ENCODE data around the gene PTPRK.
"Not testable (repeated sequence)": the region's sequence is repeated elsewhere in the genome, so short reads cannot be mapped to it uniquely, and the experiment has no call there.

Gene PTPRK

DNA sequence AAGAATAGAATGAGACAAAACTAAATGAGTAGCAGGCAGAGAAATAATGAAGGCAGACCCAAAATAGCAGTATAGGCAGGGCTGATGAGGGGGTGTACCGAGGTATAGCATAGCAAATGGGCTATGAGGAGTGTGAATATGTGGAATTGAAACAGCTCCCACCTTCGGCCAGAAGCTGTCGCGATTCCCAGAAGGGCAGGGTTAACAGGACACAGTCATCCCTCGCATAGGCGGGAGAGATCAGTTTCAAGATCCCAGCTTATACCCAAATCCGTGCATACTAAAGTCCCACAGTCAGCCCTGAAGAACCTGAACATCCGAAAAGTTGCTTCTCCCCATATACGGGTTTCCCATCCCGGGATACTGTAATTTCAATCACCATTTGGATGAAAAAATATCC is 82.7 kb downstream of the PTPRK start:
- DNase-seq: no peak

DNA sequence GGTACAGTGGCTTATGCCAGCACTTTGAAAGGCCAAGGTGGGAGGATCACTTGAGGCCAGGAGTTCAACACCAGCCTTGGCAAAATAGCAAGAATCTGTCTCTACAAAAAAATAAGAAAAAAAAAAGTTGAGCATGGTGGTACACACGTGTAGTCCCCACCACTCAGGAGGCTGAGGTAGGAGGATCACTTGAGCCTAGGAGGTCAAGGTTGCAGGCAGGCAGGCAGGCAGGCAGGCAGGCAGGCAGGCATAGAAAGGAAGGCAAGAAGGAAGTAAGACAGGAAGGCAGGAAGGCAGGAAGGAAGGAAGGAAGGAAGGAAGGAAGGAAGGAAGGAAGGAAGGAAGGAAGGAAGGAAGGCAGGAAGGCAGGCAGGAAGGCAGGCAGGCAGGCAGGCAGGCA is 85.6 kb downstream of the PTPRK start:
- DNase-seq: not testable (repeated sequence)

DNA sequence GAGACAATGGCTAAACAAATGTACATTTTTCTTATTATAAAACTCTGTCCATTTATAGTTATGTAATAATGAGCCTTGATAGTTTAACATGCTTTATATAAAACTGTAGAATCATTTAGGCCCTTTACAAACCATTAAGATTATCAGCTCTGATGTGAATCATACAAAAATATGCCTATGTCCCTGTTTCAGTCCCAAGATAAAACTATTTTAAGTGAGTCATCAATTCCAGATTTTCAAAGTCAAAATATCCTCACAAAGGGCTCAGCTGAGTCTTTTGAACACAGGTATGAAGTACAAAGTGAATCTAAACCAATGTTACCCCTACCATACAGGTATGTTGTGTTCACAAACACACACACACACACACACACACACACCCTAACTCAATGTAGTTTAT is 88.0 kb downstream of the PTPRK start:
- DNase-seq: no peak

DNA sequence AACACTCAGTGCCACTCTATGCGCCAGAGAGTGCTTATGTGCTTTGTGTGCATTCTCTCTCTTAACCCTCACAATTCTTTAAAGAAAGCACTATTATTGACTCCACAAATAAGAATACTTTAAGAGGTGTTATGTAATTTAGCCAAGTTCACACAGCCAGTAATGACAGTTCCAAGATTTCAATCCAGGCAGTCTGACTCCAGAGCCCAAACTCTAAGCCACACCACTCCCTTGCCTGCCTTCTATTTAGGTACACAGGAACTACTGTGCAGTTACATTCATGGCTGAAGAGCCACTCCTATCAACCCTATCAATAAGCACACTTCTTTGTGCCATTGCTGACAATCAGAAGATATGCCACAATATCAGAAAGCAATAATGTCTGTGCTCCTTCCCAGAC is 93.3 kb downstream of the PTPRK start:
- no peak for DNase-seq

DNA sequence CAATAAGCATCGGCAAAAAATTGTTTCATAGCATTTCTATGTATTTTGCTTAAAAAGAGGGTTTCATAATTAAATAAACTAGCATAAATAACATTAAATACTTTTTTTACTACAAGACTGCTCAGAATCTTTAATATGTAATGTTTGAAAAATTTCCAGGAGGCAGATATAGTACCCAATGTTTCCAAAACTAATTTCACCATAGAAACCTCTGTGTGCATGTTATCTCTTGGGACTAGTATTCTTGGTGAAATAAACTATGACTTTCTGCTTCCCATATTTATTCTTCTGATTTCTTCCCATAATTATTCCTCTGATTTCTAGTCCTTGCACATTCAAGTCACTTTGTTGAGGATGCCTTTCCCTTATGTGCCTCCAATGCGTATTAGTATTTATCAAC is 94.5 kb downstream of the PTPRK start:
- no peak for DNase-seq

DNA sequence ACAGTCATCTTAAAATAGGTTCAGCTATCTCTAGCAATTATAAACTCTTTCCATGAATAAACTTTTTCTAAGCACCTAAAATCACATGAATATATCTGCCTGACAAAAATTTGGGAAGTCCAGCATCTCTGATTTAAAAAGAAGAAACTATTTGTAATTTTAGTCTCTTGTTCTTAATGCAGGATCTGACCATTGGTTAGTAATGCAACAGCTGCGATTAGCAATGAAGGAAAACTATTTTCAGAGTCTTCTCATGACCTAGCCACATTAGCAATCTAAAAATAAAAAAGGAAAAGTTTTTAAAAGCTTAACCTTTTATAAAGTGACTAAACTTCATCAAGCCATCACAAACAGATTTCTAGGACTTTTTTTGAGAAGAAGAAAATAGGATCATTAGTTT is 97.5 kb downstream of the PTPRK start:
- no peak for DNase-seq

DNA sequence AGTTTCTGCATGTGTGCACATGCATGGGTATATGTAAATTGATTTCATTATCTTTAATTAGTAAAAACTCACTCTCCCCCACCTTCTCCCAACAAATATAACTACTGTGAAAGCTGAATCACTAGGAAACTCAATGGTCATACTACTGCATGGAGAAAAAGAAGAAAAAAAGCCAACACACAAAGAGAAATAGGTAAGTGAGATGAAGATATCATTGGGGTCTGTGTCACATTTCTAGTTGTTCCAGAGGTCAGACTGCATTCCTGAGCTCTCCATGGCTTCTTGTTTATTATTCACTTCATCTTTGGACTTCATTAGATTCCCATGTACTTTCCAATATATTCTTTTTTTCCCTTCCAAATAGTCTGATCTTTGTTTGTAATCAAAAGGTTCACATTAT is 98.2 kb downstream of the PTPRK start:
- DNase-seq: no peak

DNA sequence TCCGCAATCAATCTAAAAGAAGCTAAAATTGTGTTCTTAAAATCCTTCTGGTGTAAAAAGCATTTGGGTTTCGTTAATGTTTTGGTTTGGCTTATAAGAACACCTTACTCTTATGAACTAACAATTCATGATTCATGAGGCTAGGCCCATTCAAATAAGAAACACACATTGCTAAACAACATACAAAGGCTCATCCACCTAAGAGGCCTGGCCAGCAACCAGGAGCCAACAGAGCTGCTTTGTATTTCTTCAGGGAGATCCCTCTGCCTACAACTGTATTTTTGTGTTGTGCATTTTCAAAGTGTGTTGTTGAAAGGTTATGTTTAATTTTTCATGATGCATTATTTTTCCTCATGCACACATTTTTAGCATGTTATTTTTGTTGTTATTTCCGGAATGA is 98.6 kb downstream of the PTPRK start:
- DNase-seq: no peak

DNA sequence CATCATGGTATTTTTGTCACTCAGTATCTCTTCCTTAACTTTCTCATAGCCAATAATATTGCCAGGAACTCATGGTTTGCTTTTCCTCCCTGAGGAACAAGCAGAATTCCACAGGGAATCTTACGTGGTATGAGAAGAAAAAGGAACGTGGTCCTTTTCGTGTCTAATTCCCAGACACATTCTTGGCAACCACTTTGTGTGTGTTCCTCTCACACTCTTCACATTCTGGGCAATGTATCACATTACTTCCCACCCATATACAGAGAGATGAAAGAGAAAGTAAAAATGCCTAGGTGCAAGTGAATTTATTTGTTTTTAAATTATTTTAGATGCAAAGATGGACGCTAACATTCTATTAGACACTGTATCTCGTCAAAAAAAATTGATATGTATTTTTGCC is 102.7 kb downstream of the PTPRK start:
- DNase-seq: no peak

DNA sequence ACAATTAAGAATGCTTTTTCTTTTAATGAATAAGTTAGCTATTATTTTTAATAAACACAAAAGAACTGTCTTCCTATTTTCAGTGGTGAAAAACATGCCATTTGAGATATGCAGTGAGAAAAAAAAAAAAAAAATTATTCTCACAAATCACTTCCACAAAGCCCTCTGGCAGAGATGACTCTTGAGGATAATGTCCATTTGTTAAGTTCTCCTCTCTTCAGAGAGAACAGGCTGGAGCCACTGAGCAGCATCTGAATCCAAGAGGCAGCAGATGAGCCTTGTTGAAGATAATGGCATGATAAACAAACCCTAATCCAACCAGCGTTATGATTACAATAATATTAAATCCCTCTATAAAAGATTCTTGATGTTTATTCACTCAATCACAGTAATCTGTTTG is 105.0 kb downstream of the PTPRK start:
- no peak for DNase-seq

DNA sequence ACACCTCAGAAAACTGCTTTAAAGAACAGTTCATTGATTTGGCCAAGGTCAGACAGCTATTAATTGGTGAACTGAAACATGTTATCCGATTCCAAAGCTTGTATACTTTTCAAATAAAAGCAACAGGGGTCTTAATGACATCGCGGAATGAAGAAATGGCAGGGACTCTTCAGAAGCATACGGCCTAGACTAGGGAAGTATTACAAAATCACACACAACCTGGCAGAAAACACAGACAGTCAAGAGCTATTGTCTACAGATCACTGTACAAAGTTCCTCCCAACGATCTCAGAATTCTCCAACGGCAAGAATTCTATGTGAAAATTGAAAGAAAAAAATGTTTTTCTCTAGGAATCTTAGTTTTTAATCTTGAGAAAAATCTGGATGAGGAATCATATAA is 105.5 kb downstream of the PTPRK start:
- DNase-seq: no peak

DNA sequence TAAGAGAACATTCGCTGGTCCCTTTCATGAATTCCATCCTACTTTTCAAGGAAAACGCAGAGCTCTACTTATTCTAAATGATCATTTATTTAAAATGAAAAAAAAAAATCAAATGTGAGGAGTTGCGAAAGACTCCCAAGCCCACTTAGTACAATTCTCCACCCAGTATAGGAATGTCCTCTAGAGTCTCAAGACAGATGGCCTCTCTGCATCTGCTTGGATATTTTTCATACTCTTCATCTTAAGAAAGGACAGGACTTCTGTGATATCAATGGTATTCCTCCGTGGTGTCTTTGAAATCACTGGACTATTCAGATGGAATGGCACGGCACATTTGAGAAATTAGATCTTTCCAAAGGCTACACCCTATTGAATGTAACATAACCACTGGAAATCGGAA is 107.1 kb downstream of the PTPRK start:
- DNase-seq: no peak

DNA sequence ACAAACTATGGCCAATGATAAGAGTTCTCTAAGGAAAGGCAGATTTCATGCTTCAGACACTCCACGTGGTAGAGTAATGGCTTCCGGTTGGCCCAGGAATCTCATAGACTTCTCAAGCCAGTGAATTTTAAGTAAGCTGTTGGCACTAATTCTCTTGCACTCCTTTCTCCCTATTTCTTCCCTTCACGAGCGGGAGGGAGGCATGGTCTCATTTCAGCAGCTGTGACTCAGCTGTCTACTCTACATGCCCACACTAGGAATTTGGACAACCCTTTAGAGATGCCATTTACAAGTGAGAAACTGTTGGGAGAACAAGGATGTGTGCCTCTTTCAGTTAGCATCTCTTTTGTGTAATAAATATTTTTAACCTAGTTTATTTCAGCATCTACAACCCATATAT is 107.7 kb downstream of the PTPRK start:
- no peak for DNase-seq

DNA sequence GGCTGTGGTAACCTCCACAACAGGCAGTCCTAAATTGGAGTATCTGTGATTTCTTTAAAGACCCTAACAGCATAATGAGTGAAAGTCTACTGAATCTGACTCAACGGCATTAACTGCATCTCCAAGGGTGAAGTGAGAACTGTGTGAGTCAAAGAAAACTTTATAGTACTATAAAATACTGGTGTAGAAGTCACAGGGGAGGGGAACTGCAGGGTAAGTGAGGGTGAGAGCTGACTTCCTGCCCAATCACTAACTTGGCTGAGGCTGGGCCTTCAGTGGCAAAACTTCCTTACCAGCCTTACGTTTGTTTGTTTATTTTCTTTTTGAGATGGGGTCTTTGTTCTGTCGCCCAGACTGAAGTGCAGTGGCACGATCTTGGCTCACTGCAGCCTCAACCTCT is 109.8 kb downstream of the PTPRK start:
- no peak for DNase-seq

DNA sequence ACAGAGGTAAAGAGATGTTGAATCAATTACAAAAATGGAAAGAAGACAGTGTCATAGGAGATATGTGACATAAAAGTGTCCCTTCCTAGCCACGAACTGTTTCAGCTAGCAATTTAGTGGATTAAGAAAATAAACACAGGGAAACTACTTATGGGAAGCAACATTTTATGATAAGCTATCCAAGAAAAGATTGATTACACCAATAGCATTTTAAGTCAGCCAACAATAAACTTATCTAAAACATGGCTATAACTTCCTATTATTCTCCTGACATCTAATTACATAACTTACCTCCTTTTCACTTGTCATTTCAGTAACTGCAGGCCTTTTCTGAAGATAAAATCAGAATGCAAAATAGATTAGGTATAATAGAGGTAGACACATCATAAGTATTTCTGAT is 111.4 kb downstream of the PTPRK start:
- no peak for DNase-seq

DNA sequence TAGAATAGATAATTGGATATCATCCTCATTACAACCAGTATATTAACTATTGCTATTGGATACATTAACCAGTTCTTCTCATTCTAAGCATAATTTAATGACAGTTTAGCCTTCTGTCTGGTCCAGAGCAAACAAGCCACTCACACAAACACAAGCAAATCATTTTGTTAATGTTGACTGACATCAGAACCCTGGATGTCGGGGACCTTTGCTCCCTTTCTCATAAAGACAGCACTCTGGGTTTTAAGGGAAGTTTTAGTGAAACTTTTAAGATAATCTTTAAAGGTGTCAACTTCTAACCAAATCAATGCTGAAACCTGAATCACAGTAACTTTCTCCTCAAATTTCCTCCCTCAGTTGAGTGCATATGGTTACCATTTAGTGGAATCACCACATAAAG is 113.9 kb downstream of the PTPRK start:
- DNase-seq: no peak

DNA sequence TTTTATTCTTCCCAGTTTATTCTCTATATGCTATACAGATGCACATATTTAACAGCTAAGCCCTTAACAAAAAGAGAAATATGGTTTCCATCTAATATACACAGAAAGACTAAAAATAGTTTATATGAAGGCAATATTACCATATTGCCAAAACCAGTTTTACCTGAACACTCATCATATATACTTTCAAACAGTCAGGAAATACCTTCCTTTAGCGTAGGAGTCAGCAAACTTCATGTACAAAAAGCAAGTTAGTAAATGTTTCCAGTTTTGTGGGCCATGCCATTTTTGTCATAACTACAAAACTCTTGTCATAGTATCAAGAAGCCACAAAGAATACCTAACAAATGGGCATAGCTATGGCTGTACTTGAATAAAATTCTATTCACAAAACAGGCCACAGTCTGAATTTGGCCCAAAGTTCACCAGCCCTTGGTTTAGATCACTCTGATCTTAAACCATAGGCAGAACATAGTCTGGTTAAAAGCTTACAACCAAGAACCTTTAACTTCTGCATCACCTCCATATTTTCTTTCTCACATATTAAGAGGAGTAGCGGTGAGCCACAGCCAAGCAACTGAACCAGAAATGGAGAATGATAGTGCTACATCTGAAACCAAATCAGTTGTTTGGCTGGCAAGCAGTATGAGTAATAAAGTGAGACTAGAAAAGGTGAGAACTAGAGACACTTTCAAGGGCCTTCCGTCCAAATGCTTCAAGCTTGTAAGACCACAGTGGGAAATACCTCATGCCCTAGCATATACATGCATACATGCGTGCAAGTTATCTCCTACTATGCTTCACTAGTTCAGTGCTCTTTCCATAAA is 116.6 kb downstream of the PTPRK start:
- no peak for DNase-seq

DNA sequence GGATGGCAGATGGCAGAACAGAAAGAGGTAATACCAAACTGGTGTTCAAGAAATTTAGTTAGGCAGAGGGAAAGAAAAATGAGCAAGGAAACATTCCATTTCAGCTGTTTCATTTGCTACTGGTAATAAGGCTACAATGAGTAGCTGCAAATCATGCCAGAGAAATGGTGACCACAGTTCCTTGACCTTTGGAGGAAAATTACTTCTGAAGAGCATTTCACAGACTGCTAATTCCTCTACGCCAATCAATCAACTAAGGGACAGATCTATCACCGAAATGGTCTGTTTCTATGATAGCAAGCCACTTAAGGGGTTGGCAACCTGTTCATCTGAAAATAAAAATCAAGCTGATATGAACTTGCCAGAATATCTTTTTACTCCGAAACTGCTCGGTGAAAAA is 119.5 kb downstream of the PTPRK start:
- DNase-seq: no peak

DNA sequence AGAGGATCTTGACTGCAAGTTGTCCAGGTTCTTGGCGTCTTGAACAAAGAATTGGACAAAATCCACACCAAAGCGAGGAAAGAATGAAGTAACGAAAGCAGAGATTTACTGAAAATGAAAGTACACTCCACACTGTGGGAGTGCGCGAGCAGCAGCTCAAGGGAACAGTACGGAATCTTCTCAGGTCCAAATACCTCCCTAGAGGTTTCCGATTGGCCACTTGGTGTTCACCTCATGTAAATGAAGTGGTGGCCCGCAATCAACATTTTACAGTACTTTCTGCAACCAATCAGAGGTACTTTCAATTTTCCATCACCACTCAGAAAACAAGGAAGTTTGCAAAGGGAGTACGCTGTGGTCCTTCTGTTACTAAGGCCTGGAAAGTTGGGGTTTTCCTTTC is 122.4 kb downstream of the PTPRK start:
- DNase-seq: no peak

DNA sequence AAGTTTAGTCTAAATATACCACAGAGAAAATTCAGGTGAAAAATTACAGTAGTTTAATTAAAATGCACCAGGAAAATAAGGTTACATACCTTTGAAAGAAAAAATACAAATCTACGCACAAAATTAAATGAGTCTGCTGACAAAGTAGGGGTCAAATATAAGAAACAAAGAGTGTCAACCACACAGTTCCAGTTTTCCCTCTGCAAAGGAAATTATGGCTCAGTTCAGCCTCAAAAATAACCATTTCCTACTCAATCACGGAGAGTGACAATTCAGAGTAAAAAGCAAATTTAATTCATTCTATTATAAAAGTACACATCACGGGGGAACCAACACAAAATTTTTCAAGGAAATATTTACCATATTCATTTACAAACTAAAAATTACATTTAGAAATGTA is 124.8 kb downstream of the PTPRK start:
- no peak for DNase-seq

DNA sequence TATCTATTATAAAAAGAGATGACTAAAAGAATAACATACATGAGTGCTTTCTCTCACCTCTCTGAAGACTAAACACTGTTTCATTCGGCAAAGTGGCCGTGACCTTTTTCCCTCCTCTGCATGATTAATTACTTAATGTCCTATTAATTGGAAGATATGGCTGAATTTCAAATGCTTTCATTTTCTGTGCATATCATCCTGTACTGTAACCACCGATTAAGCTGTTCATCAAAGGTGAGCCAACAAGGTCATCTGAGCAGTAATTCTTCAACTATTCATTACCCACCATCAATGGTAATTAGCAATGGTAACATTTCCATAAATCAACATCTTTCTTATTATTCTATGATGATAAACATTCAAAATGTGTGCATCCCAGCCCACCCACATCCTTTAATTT is 125.2 kb downstream of the PTPRK start:
- DNase-seq: no peak

DNA sequence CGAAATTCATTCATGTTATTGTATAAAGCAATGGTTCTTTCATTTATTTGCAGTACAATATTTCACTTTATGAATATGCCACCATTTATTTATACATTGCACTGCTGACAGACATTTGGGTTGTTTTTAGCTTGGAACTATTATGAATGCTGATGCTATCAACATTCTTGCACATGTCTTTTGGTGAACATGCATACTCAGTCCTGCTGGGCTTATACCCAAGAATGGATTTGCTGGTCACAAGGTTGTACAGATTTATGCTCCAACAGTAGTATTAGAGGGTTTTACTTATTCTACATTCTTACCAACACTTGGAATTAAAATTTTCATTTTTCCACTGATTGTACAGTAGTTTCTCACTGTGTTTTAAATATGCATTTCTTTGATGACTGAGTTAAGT is 126.2 kb downstream of the PTPRK start:
- DNase-seq: no peak

DNA sequence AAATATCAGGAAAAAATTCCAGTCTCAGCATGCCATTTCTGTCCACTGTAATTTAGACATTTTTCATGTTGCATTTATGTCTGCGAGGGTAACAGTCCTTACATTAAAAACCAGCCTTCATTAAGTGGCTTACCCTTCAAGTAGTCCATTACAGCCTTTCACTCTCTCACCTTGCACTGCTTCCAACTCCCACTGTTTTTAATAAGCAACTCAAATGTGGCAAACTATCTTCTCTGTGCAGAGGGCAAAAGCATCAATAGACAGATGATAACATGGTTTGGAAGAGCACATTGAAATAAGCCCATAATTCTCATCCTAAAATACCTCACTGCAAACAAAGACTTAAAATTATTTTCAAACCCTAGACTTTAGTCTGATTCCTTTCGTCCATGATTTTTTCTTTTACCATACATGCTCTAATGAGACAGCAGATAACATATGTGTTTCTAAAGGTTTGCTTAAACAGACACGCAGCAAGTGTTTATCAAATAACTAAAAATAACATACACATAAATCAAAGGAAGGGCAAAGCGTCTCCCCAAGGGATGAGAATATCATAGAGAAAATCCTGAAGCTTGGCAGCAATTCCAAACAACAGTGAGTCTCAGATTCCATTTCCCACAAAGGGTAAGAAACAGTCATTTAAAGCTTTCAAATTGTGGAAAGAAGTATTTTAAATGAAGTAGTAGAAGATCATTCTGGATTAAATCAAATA is 130.4 kb downstream of the PTPRK start:
- no peak for DNase-seq

DNA sequence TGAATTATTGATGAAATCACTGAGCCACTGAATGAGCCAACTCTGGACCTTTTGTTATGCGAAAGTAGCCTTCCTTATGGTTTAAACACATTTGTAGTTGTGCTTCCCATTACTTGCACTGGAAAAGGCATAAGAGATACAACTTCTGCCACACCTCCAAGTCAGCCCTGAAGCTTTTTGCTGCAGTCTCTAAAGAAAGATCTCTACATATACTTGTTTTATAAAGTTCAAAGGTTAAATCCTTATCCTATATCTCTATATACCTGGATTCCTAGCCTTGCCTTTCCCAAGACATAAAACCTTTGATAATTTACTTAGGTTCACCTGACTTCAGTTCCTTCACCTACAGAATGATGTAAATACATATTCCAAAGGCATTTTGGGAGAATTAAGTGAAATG is 132.0 kb downstream of the PTPRK start:
- no peak for DNase-seq

DNA sequence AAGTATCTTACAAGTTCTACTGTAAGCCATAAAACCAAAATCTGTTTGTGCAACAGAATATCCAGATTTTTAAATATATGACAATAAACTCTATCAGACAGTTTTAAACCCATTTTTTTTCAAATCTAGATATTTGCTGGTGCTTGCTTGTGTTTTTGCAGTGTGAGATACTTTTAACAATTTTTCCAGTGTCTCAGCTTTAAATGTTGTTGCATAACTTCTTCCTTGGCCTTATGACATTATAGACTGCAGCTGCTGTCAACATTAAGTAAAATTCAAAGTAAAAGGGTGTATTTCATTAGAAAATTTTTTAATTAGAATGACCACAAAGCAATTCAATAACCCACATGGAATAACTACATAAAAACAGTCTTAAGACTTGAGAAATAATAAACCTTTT is 139.5 kb downstream of the PTPRK start:
- DNase-seq: no peak

Data from cortex of kidney (tissue), 1 donor.